OCI-LY1 (cell line): ENCODE results near the gene FLVCR2.

Source experiments
- H2AFZ ChIP-seq: fragments of 200-600 bp; sonication (generic), shearing (Covaris generic); 2 replicates; pipeline ENCODE4 v1.6.0; 2014; ENCODE audit warnings: antibody characterized with exemption, mild to moderate bottlenecking, low read length
- H3F3A ChIP-seq: fragments of 200-600 bp; sonication (generic), shearing (Covaris generic); 2 replicates; pipeline ENCODE4 v1.6.0; 2014; ENCODE audit warnings: mild to moderate bottlenecking, antibody characterized with exemption, low read length, moderate library complexity; ENCODE audit not compliant: insufficient read depth
- H3K27ac ChIP-seq: fragments of 200-600 bp; sonication (generic); 2 replicates; pipeline ENCODE4 v1.5.1; 2014; ENCODE audit warnings: low read length, mixed run types, mild to moderate bottlenecking, low read depth; ENCODE audit not compliant: poor library complexity, severe bottlenecking
- H3K27me3 ChIP-seq: fragments of 200-600 bp; sonication (generic); 2 replicates; pipeline ENCODE4 v1.6.0; 2014; ENCODE audit warnings: antibody characterized with exemption, mild to moderate bottlenecking, low read length, moderate library complexity; ENCODE audit not compliant: insufficient read depth
- H3K36me3 ChIP-seq: fragments of 200-600 bp; sonication (generic); 2 replicates; pipeline ENCODE4 v1.6.1; 2014; ENCODE audit warnings: mild to moderate bottlenecking, antibody characterized with exemption, low read length, moderate library complexity, mixed read lengths; ENCODE audit not compliant: insufficient read depth
- H3K4me1 ChIP-seq: fragments of 200-600 bp; sonication (generic); 2 replicates; pipeline ENCODE4 v1.5.1; 2014; ENCODE audit warnings: mild to moderate bottlenecking, low read length, moderate library complexity; ENCODE audit not compliant: insufficient read depth, severe bottlenecking
- H3K4me2 ChIP-seq: fragments of 200-600 bp; sonication (generic), shearing (Covaris generic); 2 replicates; pipeline ENCODE4 v1.6.1; 2014; ENCODE audit warnings: low read length
- H3K4me3 ChIP-seq: fragments of 200-600 bp; sonication (generic); 2 replicates; pipeline ENCODE4 v1.5.1; 2014; ENCODE audit warnings: low read length, low read depth, mild to moderate bottlenecking, mixed read lengths; ENCODE audit not compliant: poor library complexity, severe bottlenecking
- H3K79me2 ChIP-seq: fragments of 200-600 bp; shearing (Covaris generic); 2 replicates; pipeline ENCODE4 v1.6.1; 2016; ENCODE audit warnings: mixed run types, low read length, mixed read lengths; ENCODE audit not compliant: insufficient read depth
- H3K9ac ChIP-seq: fragments of 200-600 bp; sonication (generic), shearing (Covaris generic); 2 replicates; pipeline ENCODE4 v1.6.1; 2014; ENCODE audit warnings: mild to moderate bottlenecking, low read length, mixed read lengths
- H3K9me2 ChIP-seq: fragments of 200-600 bp; sonication (generic), shearing (Covaris generic); 2 replicates; pipeline ENCODE4 v1.6.1; 2014; ENCODE audit warnings: low read depth, mild to moderate bottlenecking, low read length, mixed read lengths
- H3K9me3 ChIP-seq: fragments of 200-600 bp; shearing (Covaris generic); 2 replicates; pipeline ENCODE4 v1.6.1; 2014; ENCODE audit warnings: low read length, mixed read lengths
- H4K20me1 ChIP-seq: fragments of 200-600 bp; sonication (generic), shearing (Covaris generic); 2 replicates; pipeline ENCODE4 v1.6.0; 2016; ENCODE audit warnings: mild to moderate bottlenecking, low read length; ENCODE audit not compliant: insufficient read depth
- EZH2 ChIP-seq: fragments of 200-600 bp; sonication (generic), shearing (Covaris generic); IDR thresholded peaks from 2 replicates; pipeline ENCODE4 v1.8.0; 2017; ENCODE audit warnings: borderline replicate concordance, mixed run types, mild to moderate bottlenecking, antibody characterized with exemption, low read length, moderate library complexity, mixed read lengths
- TF ChIP-seq, protein P1 (sequence below): fragments of 200-600 bp; sonication (generic), shearing (Covaris generic); IDR thresholded peaks from 2 replicates; pipeline ENCODE4 v1.5.1; 2017; ENCODE audit warnings: mild to moderate bottlenecking, antibody characterized with exemption, low read length, moderate library complexity, mixed read lengths

Gene FLVCR2

DNA sequence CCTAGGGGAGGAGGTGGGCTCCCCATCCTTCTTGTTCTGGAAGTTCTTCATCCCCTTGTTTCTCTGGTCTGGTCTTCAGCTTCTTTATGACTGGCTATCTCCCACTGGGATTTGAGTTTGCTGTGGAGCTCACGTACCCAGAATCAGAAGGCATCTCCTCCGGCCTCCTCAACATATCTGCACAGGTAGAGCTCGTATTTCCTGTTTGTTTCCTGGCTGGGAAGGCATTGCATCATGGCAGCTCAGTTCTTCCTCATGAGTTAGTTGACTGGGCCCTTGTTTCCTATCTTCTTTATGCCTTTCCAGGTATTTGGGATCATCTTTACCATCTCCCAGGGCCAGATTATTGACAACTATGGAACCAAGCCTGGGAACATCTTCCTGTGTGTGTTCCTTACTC, 62.5 kb downstream of the FLVCR2 start:
- Histone ChIP-seq H3K9ac (no peak overlapping the region), H3K79me2 (no peaks in the 10 kb centered on the region), H3K9me3 (no peaks in the 10 kb centered on the region), H3K27me3 (no peaks in the 10 kb centered on the region; the same call in 1 of the 2 replicates), H3F3A (no peaks in the 10 kb centered on the region), H3K4me1 (no peaks in the 10 kb centered on the region), H3K4me3 (no peak overlapping the region), H3K27ac (no peak overlapping the region), H3K9me2 (no peaks in the 10 kb centered on the region), H4K20me1 (no peaks in the 10 kb centered on the region), H3K4me2 (no peak overlapping the region), H2AFZ (no peak overlapping the region), H3K36me3 (no peaks in the 10 kb centered on the region)
- TF ChIP-seq EZH2 = no peak
- TF ChIP-seq, protein P1, sequence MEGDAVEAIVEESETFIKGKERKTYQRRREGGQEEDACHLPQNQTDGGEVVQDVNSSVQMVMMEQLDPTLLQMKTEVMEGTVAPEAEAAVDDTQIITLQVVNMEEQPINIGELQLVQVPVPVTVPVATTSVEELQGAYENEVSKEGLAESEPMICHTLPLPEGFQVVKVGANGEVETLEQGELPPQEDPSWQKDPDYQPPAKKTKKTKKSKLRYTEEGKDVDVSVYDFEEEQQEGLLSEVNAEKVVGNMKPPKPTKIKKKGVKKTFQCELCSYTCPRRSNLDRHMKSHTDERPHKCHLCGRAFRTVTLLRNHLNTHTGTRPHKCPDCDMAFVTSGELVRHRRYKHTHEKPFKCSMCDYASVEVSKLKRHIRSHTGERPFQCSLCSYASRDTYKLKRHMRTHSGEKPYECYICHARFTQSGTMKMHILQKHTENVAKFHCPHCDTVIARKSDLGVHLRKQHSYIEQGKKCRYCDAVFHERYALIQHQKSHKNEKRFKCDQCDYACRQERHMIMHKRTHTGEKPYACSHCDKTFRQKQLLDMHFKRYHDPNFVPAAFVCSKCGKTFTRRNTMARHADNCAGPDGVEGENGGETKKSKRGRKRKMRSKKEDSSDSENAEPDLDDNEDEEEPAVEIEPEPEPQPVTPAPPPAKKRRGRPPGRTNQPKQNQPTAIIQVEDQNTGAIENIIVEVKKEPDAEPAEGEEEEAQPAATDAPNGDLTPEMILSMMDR = no peak

DNA sequence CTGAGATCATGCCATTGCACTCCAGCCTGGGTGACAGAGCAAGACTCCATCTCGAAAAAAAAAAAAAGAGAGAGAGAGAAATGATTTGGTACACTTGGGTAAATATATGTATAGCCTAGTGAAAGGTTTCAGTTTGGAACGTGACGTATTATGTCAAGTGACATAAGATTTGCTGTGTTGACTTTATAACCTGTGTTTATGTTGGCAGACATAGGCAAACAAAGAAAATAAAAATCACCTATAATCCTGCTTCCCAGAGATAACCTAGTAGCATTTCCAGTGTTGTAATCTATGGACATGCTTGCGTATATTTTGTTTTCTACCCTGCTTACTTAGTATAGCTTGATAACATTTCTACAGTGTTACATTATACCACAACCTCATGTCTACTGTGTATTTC, 65.6 kb downstream of the FLVCR2 start:
- no peaks in the 10 kb centered on the region for H3K9me3 ChIP-seq
- H4K20me1 ChIP-seq = no peaks in the 10 kb centered on the region
- no peak overlapping the region for H3K4me3 ChIP-seq
- H3K4me2 ChIP-seq = no peak overlapping the region
- H3K9me2 ChIP-seq = no peaks in the 10 kb centered on the region
- no peak overlapping the region for H3K9ac ChIP-seq
- TF ChIP-seq, protein P1 = no peak
- no peak for TF ChIP-seq EZH2
- H3F3A ChIP-seq = no peaks in the 10 kb centered on the region
- peaks cover 9% of the 10 kb centered on the region for H3K36me3 ChIP-seq
- no peaks in the 10 kb centered on the region for H3K27me3 ChIP-seq
- H3K79me2 ChIP-seq = no peaks in the 10 kb centered on the region
- no peak overlapping the region for H2AFZ ChIP-seq
- H3K27ac ChIP-seq = no peak overlapping the region
- no peaks in the 10 kb centered on the region for H3K4me1 ChIP-seq

DNA sequence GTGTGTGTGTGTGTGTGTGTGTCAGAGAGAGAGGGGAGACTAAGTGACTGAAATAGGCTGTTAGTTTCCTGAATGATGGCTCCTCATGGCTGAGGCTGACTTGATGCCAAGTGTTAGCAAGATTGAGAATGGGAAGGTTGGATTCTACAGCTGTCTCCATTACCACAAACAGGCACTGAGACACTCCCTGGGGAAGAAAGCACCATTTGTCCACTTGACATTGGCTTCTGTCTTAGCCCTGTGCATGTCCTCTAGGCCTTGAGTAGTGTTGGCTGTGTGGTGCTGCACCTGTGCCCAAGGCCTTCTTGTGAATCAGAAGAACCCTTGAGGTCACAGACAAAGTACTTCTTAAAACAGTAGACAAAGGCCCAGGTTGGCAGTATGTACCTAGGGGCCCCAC, 66.6 kb downstream of the FLVCR2 start:
- H3K36me3 ChIP-seq = peaks cover 20% of the 10 kb centered on the region
- H4K20me1 ChIP-seq = no peaks in the 10 kb centered on the region
- no peak overlapping the region for H3K4me3 ChIP-seq
- no peak overlapping the region for H2AFZ ChIP-seq
- TF ChIP-seq, protein P1 = no peak
- TF ChIP-seq EZH2 = no peak
- H3F3A ChIP-seq = no peaks in the 10 kb centered on the region
- no peak overlapping the region for H3K27ac ChIP-seq
- H3K27me3 ChIP-seq = no peaks in the 10 kb centered on the region
- H3K9me3 ChIP-seq = no peaks in the 10 kb centered on the region
- H3K9ac ChIP-seq = no peak overlapping the region
- no peaks in the 10 kb centered on the region for H3K4me1 ChIP-seq
- no peak overlapping the region for H3K4me2 ChIP-seq
- H3K79me2 ChIP-seq = no peaks in the 10 kb centered on the region
- no peaks in the 10 kb centered on the region for H3K9me2 ChIP-seq
